ENCODE data around the gene BCAN. TPM values are rescaled to one million over a fixed set of nuclear protein-coding genes. Genes with fewer than 3 reads are reported as not detected.

The BCAN gene
- total RNA-seq, 6 donors from 2014 or later, result 0.11 to 0.13 TPM; not detected in 4

GRCh38 chr1:156648951-156649350 is 7.0 kb downstream of the BCAN start:
- no peak for DNase-seq
- H3K27ac ChIP-seq, result no peak overlapping the region
- peaks cover 0 to 23% (median 8%) of the 10 kb centered on the region in 4 donors for H3K27me3 ChIP-seq
- H3K9me3 ChIP-seq, result no peaks in the 10 kb centered on the region
- TF ChIP-seq POLR2A (IDR thresholded peaks at IDR 0.05) (no peak), EP300 (IDR thresholded peaks at IDR 0.05) (no peak), CTCF (IDR thresholded peaks at IDR 0.05) (no peak), POLR2AphosphoS5 (IDR thresholded peaks at IDR 0.05) (no peak)
- H3K4me1 ChIP-seq, result no peaks in the 10 kb centered on the region
- 17 to 26% methylated on average over 2 of the region's 2 CpGs for WGBS, 2 donors
- no peak for ATAC-seq (ENCODE audit: low FRiP score in 2 of 2)
- H3K36me3 ChIP-seq, result no peaks in the 10 kb centered on the region
- H3K4me3 ChIP-seq, result no peak overlapping the region

- H3K4me3 ChIP-seq, result no peak overlapping the region
- DNase-seq, result no peak
- no peak for ATAC-seq (ENCODE audit: low FRiP score in 2 of 2)
- H3K27ac ChIP-seq, result no peak overlapping the region
- no peaks in the 10 kb centered on the region for H3K9me3 ChIP-seq
- WGBS, 2 donors, result 44 to 47% methylated on average over 15 to 16 of the region's 16 CpGs
- H3K4me1 ChIP-seq, result peaks cover 10 to 12% (median 10%) of the 10 kb centered on the region in 4 donors
- TF ChIP-seq POLR2AphosphoS5 (IDR thresholded peaks at IDR 0.05) (no peak), CTCF (IDR thresholded peaks at IDR 0.05) (no peak), EP300 (IDR thresholded peaks at IDR 0.05) (no peak), POLR2A (IDR thresholded peaks at IDR 0.05) (no peak)
- peaks cover 0 to 25% (median 4%) of the 10 kb centered on the region in 4 donors for H3K27me3 ChIP-seq
- H3K36me3 ChIP-seq, result no peaks in the 10 kb centered on the region
These were observed 10.4 kb downstream of the BCAN start for GRCh38 chr1:156652131-156652991.

GRCh38 chr1:156652992-156653355 is 11.1 kb downstream of the BCAN start:
- no peak for TF ChIP-seq POLR2A (IDR thresholded peaks at IDR 0.05)
- no peak for TF ChIP-seq EP300 (IDR thresholded peaks at IDR 0.05)
- no peak for TF ChIP-seq CTCF (IDR thresholded peaks at IDR 0.05)
- no peak for TF ChIP-seq POLR2AphosphoS5 (IDR thresholded peaks at IDR 0.05)
- Histone ChIP-seq H3K27ac (no peak overlapping the region), H3K9me3 (no peaks in the 10 kb centered on the region), H3K4me1 (peaks cover 15 to 18% (median 16%) of the 10 kb centered on the region in 4 donors), H3K27me3 (peaks cover 0 to 21% (median 2%) of the 10 kb centered on the region in 4 donors), H3K36me3 (no peaks in the 10 kb centered on the region), H3K4me3 (no peak overlapping the region)
- WGBS, 2 donors, result 81 to 87% methylated on average over 9 of the region's 9 CpGs
- ATAC-seq (ENCODE audit: low FRiP score in 2 of 2) (no peak), DNase-seq (no peak)

DNA sequence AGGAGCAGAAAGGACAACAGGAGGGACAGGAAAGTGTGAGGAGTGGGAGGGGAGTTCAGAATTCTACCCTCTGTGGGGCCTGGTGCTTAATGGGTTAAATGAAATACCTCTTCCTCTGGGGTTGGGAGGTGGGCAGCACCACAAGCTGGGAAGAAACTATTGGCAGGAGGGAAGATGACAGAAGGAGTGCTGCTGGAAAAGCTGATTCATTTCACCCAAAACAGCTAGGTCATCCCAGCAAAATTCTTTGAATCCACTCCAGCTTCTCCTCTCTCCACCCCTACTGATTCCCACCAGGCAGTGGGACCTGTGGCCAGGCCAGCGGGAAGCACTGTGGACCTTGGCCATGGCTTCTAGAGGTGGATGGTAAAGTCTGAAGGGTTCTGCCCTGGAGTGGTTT is 12.8 kb downstream of the BCAN start:
- peaks cover 19 to 29% (median 25%) of the 10 kb centered on the region in 4 donors for H3K4me1 ChIP-seq
- H3K36me3 ChIP-seq, result no peaks in the 10 kb centered on the region
- DNase-seq (no peak), ATAC-seq (ENCODE audit: low FRiP score in 2 of 2) (no peak)
- 54 to 90% methylated on average over 1 of the region's 1 CpG for WGBS, 2 donors
- peaks cover 0 to 16% (median 2%) of the 10 kb centered on the region in 4 donors for H3K27me3 ChIP-seq
- no peak overlapping the region for H3K27ac ChIP-seq
- H3K4me3 ChIP-seq, result no peak overlapping the region
- no peak for TF ChIP-seq POLR2A (IDR thresholded peaks at IDR 0.05)
- no peak for TF ChIP-seq POLR2AphosphoS5 (IDR thresholded peaks at IDR 0.05)
- no peak for TF ChIP-seq CTCF (IDR thresholded peaks at IDR 0.05)
- no peak for TF ChIP-seq EP300 (IDR thresholded peaks at IDR 0.05)
- no peaks in the 10 kb centered on the region for H3K9me3 ChIP-seq
